Measurements from ENCODE around the gene GPR139. TPM values are rescaled to one million over a fixed set of nuclear protein-coding genes. Genes with fewer than 3 reads are reported as not detected.

The GPR139 gene
- not detected for total RNA-seq

- Mint-ChIP-seq H3K4me3 (no peak within 1 kb of the TSS), H3K9me3 (peaks cover 1% of the 10 kb centered on the region), H3K4me1 (ENCODE audit: low read depth) (no peaks in the 10 kb centered on the region), H3K27ac (no peak within 1 kb of the TSS), H3K27me3 (peaks cover 17% of the 10 kb centered on the region), H3K36me3 (no peaks in the 10 kb centered on the region)
- ChIA-PET CTCF (no interaction called here), POLR2A (no interaction called here)
- intact Hi-C loops (cut with micrococcal nuclease): no loop called here
- no peak for DNase-seq
Observed at GRCh38 chr16:20073203-20074098, at the start of gene GPR139. Gene GPR139 (minus strand): TSS chr16:20073890. CDS start chr16:20073616, 274 bp downstream.

- Mint-ChIP-seq H3K27ac (no peak overlapping the region), H3K4me1 (ENCODE audit: low read depth) (no peaks in the 10 kb centered on the region), H3K27me3 (peaks cover 2% of the 10 kb centered on the region), H3K4me3 (no peak overlapping the region), H3K36me3 (no peaks in the 10 kb centered on the region), H3K9me3 (peaks cover 24% of the 10 kb centered on the region)
- no peak for DNase-seq
- intact Hi-C loops (cut with micrococcal nuclease): no loop called here
- ChIA-PET POLR2A (no interaction called here), CTCF (no interaction called here)
Observed at GRCh38 chr16:20122011-20122410, 48.3 kb upstream of the GPR139 start.

GRCh38 chr16:20114356-20114755 is 40.7 kb upstream of the GPR139 start:
- no peak overlapping the region for H3K4me3 Mint-ChIP-seq
- intact Hi-C loops (cut with micrococcal nuclease): no loop called here
- H3K36me3 Mint-ChIP-seq: no peaks in the 10 kb centered on the region
- ChIA-PET POLR2A (no interaction called here), CTCF (no interaction called here)
- H3K4me1 Mint-ChIP-seq (ENCODE audit: low read depth): no peaks in the 10 kb centered on the region
- no peak for DNase-seq
- no peaks in the 10 kb centered on the region for H3K9me3 Mint-ChIP-seq
- no peak overlapping the region for H3K27ac Mint-ChIP-seq
- peaks cover 1% of the 10 kb centered on the region for H3K27me3 Mint-ChIP-seq

GRCh38 chr16:20111143-20111542 is 37.5 kb upstream of the GPR139 start:
- no peaks in the 10 kb centered on the region for H3K4me1 Mint-ChIP-seq (ENCODE audit: low read depth)
- H3K36me3 Mint-ChIP-seq: no peaks in the 10 kb centered on the region
- H3K4me3 Mint-ChIP-seq: no peak overlapping the region
- H3K9me3 Mint-ChIP-seq: no peaks in the 10 kb centered on the region
- H3K27ac Mint-ChIP-seq: no peak overlapping the region
- POLR2A ChIA-PET: no interaction called here
- intact Hi-C loops (cut with micrococcal nuclease): no loop called here
- no peak for DNase-seq
- CTCF ChIA-PET: no interaction called here
- no peaks in the 10 kb centered on the region for H3K27me3 Mint-ChIP-seq

GRCh38 chr16:20107083-20107482 is 33.4 kb upstream of the GPR139 start:
- ChIA-PET CTCF (no interaction called here), POLR2A (no interaction called here)
- DNase-seq: no peak
- intact Hi-C loops (cut with micrococcal nuclease): no loop called here
- Mint-ChIP-seq H3K9me3 (no peaks in the 10 kb centered on the region), H3K27me3 (no peaks in the 10 kb centered on the region), H3K36me3 (no peaks in the 10 kb centered on the region), H3K4me3 (no peak overlapping the region), H3K27ac (no peak overlapping the region), H3K4me1 (ENCODE audit: low read depth) (no peaks in the 10 kb centered on the region)

GRCh38 chr16:20104563-20105183 is 31.0 kb upstream of the GPR139 start:
- H3K36me3 Mint-ChIP-seq: no peaks in the 10 kb centered on the region
- H3K4me1 Mint-ChIP-seq (ENCODE audit: low read depth): no peaks in the 10 kb centered on the region
- no peaks in the 10 kb centered on the region for H3K27me3 Mint-ChIP-seq
- CTCF ChIA-PET: no interaction called here
- no peak for DNase-seq
- no peak overlapping the region for H3K4me3 Mint-ChIP-seq
- peaks cover 2% of the 10 kb centered on the region for H3K9me3 Mint-ChIP-seq
- intact Hi-C loops (cut with micrococcal nuclease): no loop called here
- H3K27ac Mint-ChIP-seq: no peak overlapping the region
- POLR2A ChIA-PET: no interaction called here

- DNase-seq: no peak
- Mint-ChIP-seq H3K9me3 (peaks cover 2% of the 10 kb centered on the region), H3K4me3 (no peak overlapping the region), H3K36me3 (no peaks in the 10 kb centered on the region), H3K4me1 (ENCODE audit: low read depth) (no peaks in the 10 kb centered on the region), H3K27ac (no peak overlapping the region), H3K27me3 (peaks cover 3% of the 10 kb centered on the region)
- CTCF ChIA-PET: no interaction called here
- intact Hi-C loops (cut with micrococcal nuclease): no loop called here
- POLR2A ChIA-PET: no interaction called here
Observed at GRCh38 chr16:20102521-20102920, 28.8 kb upstream of the GPR139 start.

- Mint-ChIP-seq H3K4me3 (no peak overlapping the region), H3K4me1 (ENCODE audit: low read depth) (no peaks in the 10 kb centered on the region), H3K36me3 (no peaks in the 10 kb centered on the region), H3K9me3 (peaks cover 2% of the 10 kb centered on the region), H3K27me3 (peaks cover 3% of the 10 kb centered on the region), H3K27ac (no peak overlapping the region)
- POLR2A ChIA-PET: no interaction called here
- intact Hi-C loops (cut with micrococcal nuclease): no loop called here
- CTCF ChIA-PET: no interaction called here
- DNase-seq: no peak
Observed at GRCh38 chr16:20102021-20102420, 28.3 kb upstream of the GPR139 start.

GRCh38 chr16:20099375-20099774 is 25.7 kb upstream of the GPR139 start:
- ChIA-PET CTCF (no interaction called here), POLR2A (no interaction called here)
- Mint-ChIP-seq H3K27ac (no peak overlapping the region), H3K4me3 (no peak overlapping the region), H3K27me3 (peaks cover 3% of the 10 kb centered on the region), H3K9me3 (peaks cover 2% of the 10 kb centered on the region), H3K4me1 (ENCODE audit: low read depth) (no peaks in the 10 kb centered on the region), H3K36me3 (no peaks in the 10 kb centered on the region)
- no peak for DNase-seq
- intact Hi-C loops (cut with micrococcal nuclease): no loop called here

GRCh38 chr16:20094157-20094556 is 20.5 kb upstream of the GPR139 start:
- Mint-ChIP-seq H3K36me3 (no peaks in the 10 kb centered on the region), H3K9me3 (no peaks in the 10 kb centered on the region), H3K4me3 (no peak overlapping the region), H3K27ac (no peak overlapping the region), H3K27me3 (peaks cover 5% of the 10 kb centered on the region), H3K4me1 (ENCODE audit: low read depth) (no peaks in the 10 kb centered on the region)
- intact Hi-C loops (cut with micrococcal nuclease): no loop called here
- no peak for DNase-seq
- CTCF ChIA-PET: no interaction called here
- POLR2A ChIA-PET: no interaction called here

- POLR2A ChIA-PET: no interaction called here
- no peaks in the 10 kb centered on the region for H3K36me3 Mint-ChIP-seq
- DNase-seq: no peak
- no peak overlapping the region for H3K27ac Mint-ChIP-seq
- H3K4me1 Mint-ChIP-seq (ENCODE audit: low read depth): no peaks in the 10 kb centered on the region
- intact Hi-C loops (cut with micrococcal nuclease): no loop called here
- no peak overlapping the region for H3K4me3 Mint-ChIP-seq
- CTCF ChIA-PET: no interaction called here
- no peaks in the 10 kb centered on the region for H3K9me3 Mint-ChIP-seq
- peaks cover 9% of the 10 kb centered on the region for H3K27me3 Mint-ChIP-seq
Observed at GRCh38 chr16:20089246-20089965, 15.7 kb upstream of the GPR139 start.

- ChIA-PET POLR2A (no interaction called here), CTCF (no interaction called here)
- Mint-ChIP-seq H3K27me3 (peaks cover 6% of the 10 kb centered on the region), H3K9me3 (no peaks in the 10 kb centered on the region), H3K27ac (no peak overlapping the region), H3K36me3 (no peaks in the 10 kb centered on the region), H3K4me1 (ENCODE audit: low read depth) (no peaks in the 10 kb centered on the region), H3K4me3 (no peak overlapping the region)
- intact Hi-C loops (cut with micrococcal nuclease): no loop called here
- no peak for DNase-seq
Observed at GRCh38 chr16:20084624-20085226, 11.0 kb upstream of the GPR139 start.

All from activated CD4-positive, alpha-beta memory T cell treated with anti-CD3 and anti-CD28 coated beads for 36 hours (primary cell).